Dedifferentiated amniotic fluid mesenchymal stem cell (primary cell): ENCODE measurements around the gene CDKN1A.

Experiments
- DNase-seq: peaks from one replicate; pipeline ENCODE4 v3.0.0-alpha.2; 2016; ENCODE audit errors: extremely low spot score

Gene CDKN1A

GRCh38 chr6:36655085-36655724 is 23.3 kb upstream of the CDKN1A start:
- no peak for DNase-seq

- no peak for DNase-seq
Measured at GRCh38 chr6:36656441-36656840, 22.1 kb upstream of the CDKN1A start.

- DNase-seq, result no peak
Measured at GRCh38 chr6:36657271-36657670, 21.2 kb upstream of the CDKN1A start.

- DNase-seq, result no peak
Measured at GRCh38 chr6:36657942-36658544, 20.5 kb upstream of the CDKN1A start.

- DNase-seq, result peak; percentile 44
Measured at GRCh38 chr6:36659271-36659670, 19.2 kb upstream of the CDKN1A start.

- no peak for DNase-seq
Measured at GRCh38 chr6:36660771-36661471, 17.6 kb upstream of the CDKN1A start.

- DNase-seq, result no peak
Measured at GRCh38 chr6:36662380-36662779, 16.1 kb upstream of the CDKN1A start.

GRCh38 chr6:36662827-36663256 is 15.7 kb upstream of the CDKN1A start:
- DNase-seq, result no peak

- DNase-seq, result no peak
Measured at GRCh38 chr6:36663504-36664446, 14.7 kb upstream of the CDKN1A start.

GRCh38 chr6:36665180-36665579 is 13.3 kb upstream of the CDKN1A start:
- DNase-seq, result no peak

GRCh38 chr6:36666287-36666686 is 12.2 kb upstream of the CDKN1A start:
- no peak for DNase-seq

- peak; percentile 91 for DNase-seq
Measured at GRCh38 chr6:36666826-36667591, 11.5 kb upstream of the CDKN1A start.

- no peak for DNase-seq
Measured at GRCh38 chr6:36668591-36668990, 9.9 kb upstream of the CDKN1A start.

- DNase-seq, result no peak
Measured at GRCh38 chr6:36669002-36669401, 9.5 kb upstream of the CDKN1A start.

- no peak for DNase-seq
Measured at GRCh38 chr6:36670271-36670670, 8.2 kb upstream of the CDKN1A start.

GRCh38 chr6:36671687-36672375 is 6.7 kb upstream of the CDKN1A start:
- no peak for DNase-seq

GRCh38 chr6:36673882-36674281 is 4.6 kb upstream of the CDKN1A start:
- DNase-seq, result no peak

- no peak for DNase-seq
Measured at GRCh38 chr6:36674942-36675341, 3.6 kb upstream of the CDKN1A start.

- no peak for DNase-seq
Measured at GRCh38 chr6:36676141-36677058, 2.1 kb upstream of the CDKN1A start.
